GM18498 (cell line): ENCODE results near the gene C3orf52.

Experiments
- ATAC-seq: cut with Tn5 transposase; IDR thresholded peaks from one replicate; pipeline ENCODE4 v1.9.1; 2021; ENCODE audit warnings: mild to moderate bottlenecking, moderate library complexity; ENCODE audit not compliant: unreplicated experiment

Gene C3orf52

DNA sequence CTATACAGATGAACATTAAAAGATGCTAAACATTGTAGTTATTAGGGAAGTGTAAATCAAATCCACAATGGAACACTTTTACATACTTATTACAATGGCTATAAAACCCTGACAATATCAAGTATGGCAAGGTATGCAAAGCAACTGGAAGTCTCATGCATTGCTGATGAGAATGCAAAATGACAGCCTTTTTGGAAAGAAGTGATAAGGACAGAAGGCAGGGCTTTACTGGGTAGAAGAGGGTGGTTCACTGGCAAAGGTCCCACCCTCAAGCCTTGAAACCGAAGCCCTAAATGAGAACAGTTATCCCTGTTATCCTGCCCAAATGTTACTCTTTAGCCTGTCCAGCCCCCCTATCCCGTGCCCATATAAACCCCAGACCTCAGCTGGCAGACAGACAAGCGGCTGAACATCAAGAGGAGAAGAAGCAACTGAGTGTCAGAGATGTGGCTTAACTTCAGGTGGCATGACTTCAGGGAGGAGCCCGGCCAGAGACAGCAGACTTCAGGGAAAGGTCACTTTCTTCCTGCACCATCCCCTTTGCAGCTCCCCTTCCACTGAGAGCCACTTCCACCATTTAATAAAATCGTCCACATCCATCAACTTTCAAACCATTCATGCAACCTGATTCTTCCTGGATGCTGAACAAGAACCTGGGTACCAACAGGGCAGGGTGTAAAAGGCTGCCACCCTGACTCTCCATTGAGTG is 47.6 kb downstream of the C3orf52 start:
- ATAC-seq = no peak

DNA sequence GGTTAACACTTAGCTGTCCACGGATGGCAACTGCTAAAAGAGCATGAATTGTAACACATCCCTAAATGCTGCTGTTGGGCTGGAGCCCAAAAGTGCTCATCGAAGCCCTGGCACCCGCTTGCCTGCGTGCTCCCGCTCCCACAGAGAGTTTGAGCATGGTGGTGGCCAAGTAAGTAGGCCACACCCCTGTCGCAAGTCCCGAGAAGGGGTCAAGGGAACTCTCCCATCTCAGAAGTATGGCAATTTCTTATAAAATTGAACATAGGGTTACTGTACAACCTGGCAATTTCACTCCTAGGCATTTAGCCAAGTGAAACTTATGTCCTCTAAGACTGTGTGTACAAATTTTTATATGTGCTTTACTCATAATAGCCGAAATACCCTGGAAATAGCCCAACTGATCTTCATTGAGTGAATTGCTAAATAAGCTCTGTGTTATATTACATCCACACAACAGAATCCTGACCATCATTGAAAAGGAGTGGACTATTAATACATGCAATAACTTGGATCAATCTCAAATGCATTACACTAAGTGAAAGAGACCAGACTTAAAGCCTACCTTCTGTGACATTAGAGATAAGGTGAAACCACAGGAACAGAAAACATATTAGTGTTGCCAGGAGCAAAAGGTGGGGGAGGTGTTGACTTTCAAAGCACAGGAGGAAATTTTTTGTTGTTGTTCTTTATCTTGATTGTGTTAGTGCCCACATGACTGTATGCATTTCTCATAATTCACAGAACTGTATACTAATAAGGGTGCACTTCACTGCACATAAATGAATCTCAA is 48.3 kb downstream of the C3orf52 start:
- no peak for ATAC-seq

GRCh38 chr3:112136046-112136445 is 49.9 kb downstream of the C3orf52 start:
- ATAC-seq = no peak

DNA sequence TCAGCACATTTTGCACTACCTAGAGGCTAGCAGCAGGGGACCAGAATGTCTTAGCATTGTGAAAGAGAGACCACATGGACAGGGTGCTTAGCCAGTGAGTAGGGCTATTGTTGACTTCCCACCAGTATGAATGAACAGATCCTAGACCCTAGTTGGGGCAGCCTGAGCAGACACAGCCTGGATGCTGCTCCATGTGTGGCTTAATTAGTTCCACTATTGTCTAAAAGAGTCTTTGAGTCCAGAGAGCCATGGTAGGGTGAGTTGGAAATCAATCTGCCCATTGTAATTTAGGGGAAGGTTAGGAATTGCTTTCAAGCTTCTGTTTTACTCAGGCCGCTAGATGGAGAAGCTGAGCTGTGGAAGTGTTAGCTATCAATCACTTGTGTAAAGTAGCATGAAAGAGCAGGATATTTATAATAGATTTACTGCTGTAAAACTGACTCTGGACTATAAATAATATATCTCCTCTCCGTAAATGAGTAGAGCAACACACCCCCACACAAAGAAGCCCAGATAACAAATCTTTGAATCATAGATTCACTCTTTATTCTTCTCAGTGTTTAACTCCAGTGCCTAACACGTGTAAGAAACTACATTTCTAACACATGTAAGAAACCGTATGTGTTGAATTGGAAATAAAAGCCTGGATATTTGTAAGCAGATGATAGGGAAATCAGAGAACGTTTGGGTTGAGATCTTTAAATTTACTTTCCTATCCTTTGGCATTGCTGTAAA is 50.9 kb downstream of the C3orf52 start:
- no peak for ATAC-seq

DNA sequence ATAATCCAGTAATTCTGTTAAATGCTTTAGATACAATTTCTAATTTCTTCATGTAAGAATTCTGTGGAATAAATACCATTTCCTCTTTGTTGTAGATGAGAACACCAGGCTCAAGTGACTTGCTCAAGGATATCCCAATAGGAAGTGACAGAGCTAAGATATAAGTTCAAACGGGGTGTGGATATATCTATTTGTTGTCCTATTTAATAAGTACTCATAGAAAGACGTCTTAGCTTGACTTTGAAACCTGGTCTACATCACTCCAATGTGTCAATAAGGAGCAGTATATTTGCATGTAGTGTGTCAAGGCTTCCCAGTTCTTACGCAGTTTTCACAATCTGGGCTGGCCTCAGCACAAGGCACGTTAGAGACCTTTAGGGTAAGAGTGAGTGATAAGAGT is 51.6 kb downstream of the C3orf52 start:
- ATAC-seq = no peak

- no peak for ATAC-seq
Measured at GRCh38 chr3:112138219-112138969, 52.2 kb downstream of the C3orf52 start.

DNA sequence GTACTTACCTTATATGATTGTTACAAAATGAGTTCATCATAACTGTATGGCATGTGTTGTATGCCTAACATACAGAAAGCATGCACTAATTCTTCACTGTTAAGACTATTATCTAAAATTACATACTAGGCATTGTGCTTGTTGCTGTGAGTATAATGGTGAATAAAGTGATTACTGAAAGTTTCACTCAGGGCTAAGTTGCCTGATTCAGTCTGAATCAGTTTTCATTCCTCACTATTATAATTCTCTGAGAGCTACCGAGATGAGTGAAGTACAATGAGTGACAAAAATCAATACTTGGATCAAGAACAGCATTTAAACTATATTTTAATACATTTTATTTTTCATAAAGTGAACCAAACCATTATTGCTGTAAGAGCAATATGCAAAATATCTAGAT is 54.4 kb downstream of the C3orf52 start:
- ATAC-seq = no peak

DNA sequence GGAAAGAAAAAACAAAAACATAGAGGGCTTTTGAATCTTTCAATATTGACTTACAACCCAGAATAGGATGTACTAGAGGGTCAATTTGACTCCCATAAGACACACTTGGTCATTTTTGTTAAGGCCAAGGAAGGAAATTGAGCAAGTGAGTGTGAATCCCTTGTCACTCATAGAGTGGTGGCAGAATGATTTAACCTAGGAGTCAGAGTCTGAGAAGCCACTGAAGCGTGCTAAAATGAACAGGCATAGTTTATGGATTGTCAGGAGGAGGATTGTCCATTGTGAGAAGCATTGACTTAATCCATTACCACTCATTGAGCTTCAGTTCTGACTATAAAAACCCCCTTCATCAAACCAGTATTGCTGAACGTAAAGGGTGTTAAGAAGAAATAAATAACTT is 55.1 kb downstream of the C3orf52 start:
- ATAC-seq = no peak

- ATAC-seq = peak; percentile 44
Measured at GRCh38 chr3:112143251-112143650, 57.1 kb downstream of the C3orf52 start.

GRCh38 chr3:112143689-112144088 is 57.5 kb downstream of the C3orf52 start:
- ATAC-seq = no peak

- no peak for ATAC-seq
Measured at GRCh38 chr3:112149136-112149535, 62.9 kb downstream of the C3orf52 start.

DNA sequence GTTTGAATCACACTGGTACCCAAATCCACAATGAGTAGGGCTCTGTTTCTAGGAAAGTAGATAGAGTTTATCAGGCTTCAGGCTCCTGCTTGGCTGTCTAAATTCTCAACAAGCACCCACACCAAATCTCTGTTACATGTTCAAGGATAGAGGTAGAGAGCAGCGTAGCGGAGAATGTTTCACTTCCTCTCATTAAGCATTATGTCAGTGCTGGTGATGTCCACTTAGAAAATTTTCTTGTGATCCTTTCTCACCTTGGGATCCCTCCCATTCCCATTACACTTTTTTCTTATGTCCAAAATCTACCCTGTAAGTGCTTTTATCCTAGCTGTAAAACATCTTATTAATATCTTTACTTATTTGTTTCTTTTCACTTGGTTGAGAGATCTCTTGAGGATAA is 81.6 kb downstream of the C3orf52 start:
- ATAC-seq = peak; percentile 86
